ENCODE measurements around the gene PDLIM1.

DNA sequence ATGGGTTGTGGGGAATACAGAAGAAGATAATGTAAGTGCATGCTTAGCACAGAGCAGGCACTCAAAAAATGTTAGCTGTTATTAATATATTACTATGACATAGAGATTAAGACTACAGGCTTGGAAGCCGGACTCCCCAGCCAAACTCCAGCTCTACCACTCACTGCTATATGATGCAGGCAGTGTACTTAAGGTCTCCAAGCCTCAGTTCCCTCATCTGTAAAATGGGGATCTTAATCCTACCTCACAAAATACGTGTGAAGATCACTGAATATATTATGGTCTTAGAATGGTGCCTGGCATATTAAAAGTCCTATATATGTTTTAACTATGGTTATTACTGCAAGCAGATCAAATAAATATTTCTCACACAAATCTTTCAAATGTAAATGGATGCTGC, 5.2 kb downstream of the PDLIM1 start:
- no peak for TF ChIP-seq POLR2AphosphoS5 (IDR thresholded peaks at IDR 0.05)
- TF ChIP-seq, protein P1, sequence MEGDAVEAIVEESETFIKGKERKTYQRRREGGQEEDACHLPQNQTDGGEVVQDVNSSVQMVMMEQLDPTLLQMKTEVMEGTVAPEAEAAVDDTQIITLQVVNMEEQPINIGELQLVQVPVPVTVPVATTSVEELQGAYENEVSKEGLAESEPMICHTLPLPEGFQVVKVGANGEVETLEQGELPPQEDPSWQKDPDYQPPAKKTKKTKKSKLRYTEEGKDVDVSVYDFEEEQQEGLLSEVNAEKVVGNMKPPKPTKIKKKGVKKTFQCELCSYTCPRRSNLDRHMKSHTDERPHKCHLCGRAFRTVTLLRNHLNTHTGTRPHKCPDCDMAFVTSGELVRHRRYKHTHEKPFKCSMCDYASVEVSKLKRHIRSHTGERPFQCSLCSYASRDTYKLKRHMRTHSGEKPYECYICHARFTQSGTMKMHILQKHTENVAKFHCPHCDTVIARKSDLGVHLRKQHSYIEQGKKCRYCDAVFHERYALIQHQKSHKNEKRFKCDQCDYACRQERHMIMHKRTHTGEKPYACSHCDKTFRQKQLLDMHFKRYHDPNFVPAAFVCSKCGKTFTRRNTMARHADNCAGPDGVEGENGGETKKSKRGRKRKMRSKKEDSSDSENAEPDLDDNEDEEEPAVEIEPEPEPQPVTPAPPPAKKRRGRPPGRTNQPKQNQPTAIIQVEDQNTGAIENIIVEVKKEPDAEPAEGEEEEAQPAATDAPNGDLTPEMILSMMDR (IDR thresholded peaks at IDR 0.05): no peak

Data from esophagus muscularis mucosa (tissue), 3 donors.